GM23338 (cell line): ENCODE data around the gene WNT2B. TPM values are rescaled to one million over a fixed set of nuclear protein-coding genes. Genes with fewer than 3 reads are reported as not detected.
A peak's percentile ranks its signal among the peaks of the same experiment; 100 is the strongest.

Experiments used
- ATAC-seq: fragments of 200-7000 bp; cut with Tn5 transposase; 3 replicates; pipeline ENCODE4 v1.9.1; 2020
- DNase-seq: peaks from one replicate; pipeline ENCODE4 v3.0.0-alpha.2; 2015; ENCODE audit warnings: low spot score
- H2AFZ ChIP-seq: fragments of 200-600 bp; sonication (generic); 2 replicates; pipeline ENCODE4 v1.8.0; 2016; ENCODE audit warnings: antibody characterized with exemption, mild to moderate bottlenecking, moderate library complexity
- H3F3A ChIP-seq: fragments of 200-600 bp; sonication (generic); replicated peaks from 2 replicates; pipeline ENCODE4 v1.8.0; 2017; ENCODE audit warnings: antibody characterized with exemption, mixed run types, low read depth
- H3K27ac ChIP-seq: fragments of 200-600 bp; sonication (generic); 2 replicates; pipeline ENCODE4 v1.6.1; 2016; ENCODE audit warnings: low read depth
- H3K27me3 ChIP-seq: fragments of 200-600 bp; sonication (generic); 2 replicates; pipeline ENCODE4 v1.8.0; 2016; ENCODE audit warnings: mild to moderate bottlenecking, mixed run types, moderate library complexity; ENCODE audit not compliant: insufficient read depth
- H3K36me3 ChIP-seq: fragments of 200-600 bp; sonication (generic); 2 replicates; pipeline ENCODE4 v1.8.0; 2016; ENCODE audit warnings: mild to moderate bottlenecking; ENCODE audit not compliant: insufficient read depth
- H3K4me1 ChIP-seq: fragments of 200-600 bp; sonication (generic); 2 replicates; pipeline ENCODE4 v1.8.0; 2016; ENCODE audit warnings: mild to moderate bottlenecking, moderate library complexity; ENCODE audit not compliant: insufficient read depth
- H3K4me2 ChIP-seq: fragments of 200-600 bp; sonication (generic); 2 replicates; pipeline ENCODE4 v1.7.1; 2017; ENCODE audit warnings: mixed run types
- H3K4me3 ChIP-seq: fragments of 200-600 bp; sonication (generic); 2 replicates; pipeline ENCODE4 v1.6.1; 2016; ENCODE audit warnings: mixed run types
- H3K79me2 ChIP-seq: fragments of 200-600 bp; sonication (generic); replicated peaks from 2 replicates; pipeline ENCODE4 v1.8.0; 2017; ENCODE audit warnings: mild to moderate bottlenecking; ENCODE audit not compliant: insufficient read depth
- H3K9me2 ChIP-seq: fragments of 200-600 bp; sonication (generic); 2 replicates; pipeline ENCODE4 v1.8.0; 2017; ENCODE audit not compliant: insufficient read depth
- H4K20me1 ChIP-seq: fragments of 200-600 bp; sonication (generic); replicated peaks from 2 replicates; pipeline ENCODE4 v1.8.0; 2017; ENCODE audit warnings: mild to moderate bottlenecking; ENCODE audit not compliant: insufficient read depth
- H3K27ac Mint-ChIP-seq: 2 replicates; pipeline ENCODE4 v1.8.0; 2020; ENCODE audit warnings: inconsistent platforms, mild to moderate bottlenecking, moderate library complexity, mixed read lengths
- H3K27me3 Mint-ChIP-seq: 3 replicates; pipeline ENCODE4 v1.8.0; 2022; ENCODE audit warnings: low read depth, mild to moderate bottlenecking, moderate library complexity, mixed read lengths, inconsistent platforms; ENCODE audit not compliant: insufficient read depth, poor library complexity
- H3K36me3 Mint-ChIP-seq: 3 replicates; pipeline ENCODE4 v1.8.0; 2021; ENCODE audit warnings: low read depth, mild to moderate bottlenecking, inconsistent platforms, moderate library complexity, mixed read lengths
- H3K4me1 Mint-ChIP-seq: 3 replicates; pipeline ENCODE4 v1.8.0; 2020; ENCODE audit warnings: mild to moderate bottlenecking, inconsistent platforms, mixed read lengths
- H3K4me3 Mint-ChIP-seq: 3 replicates; pipeline ENCODE4 v1.8.0; 2021; ENCODE audit warnings: moderate library complexity, mild to moderate bottlenecking, inconsistent platforms, mixed read lengths
- H3K9me3 Mint-ChIP-seq: 3 replicates; pipeline ENCODE4 v1.8.0; 2020; ENCODE audit warnings: moderate library complexity, mild to moderate bottlenecking, inconsistent platforms, mixed read lengths
- CREB1 ChIP-seq: fragments of 250-450 bp; sonication (Bioruptor Pico); IDR thresholded peaks from 2 replicates; pipeline ENCODE4 v1.5.0; 2020; ENCODE audit warnings: low read depth, mild to moderate bottlenecking, moderate library complexity
- EZH2 ChIP-seq: fragments of 200-600 bp; sonication (generic); IDR thresholded peaks from one replicate; pipeline ENCODE4 v1.8.0; 2017; ENCODE audit warnings: antibody characterized with exemption, mild to moderate bottlenecking, low read depth; ENCODE audit not compliant: unreplicated experiment
- EZH2phosphoT487 ChIP-seq: fragments of 200-600 bp; sonication (generic); IDR thresholded peaks from one replicate; pipeline ENCODE4 v1.8.1; 2018; ENCODE audit warnings: antibody characterized with exemption; ENCODE audit not compliant: unreplicated experiment
- JUNB ChIP-seq: IDR thresholded peaks from one replicate; pipeline ENCODE4 v1.6.1; 2016; ENCODE audit warnings: antibody characterized with exemption; ENCODE audit not compliant: unreplicated experiment
- NANOG ChIP-seq: IDR thresholded peaks from 2 replicates; pipeline ENCODE4 v1.6.1; 2016; ENCODE audit warnings: antibody characterized with exemption, borderline replicate concordance
- POLR2AphosphoS5 ChIP-seq: IDR thresholded peaks from 2 replicates; pipeline ENCODE4 v1.6.1; 2016; ENCODE audit warnings: antibody characterized with exemption, low read depth
- STAT1 ChIP-seq: IDR thresholded peaks from one replicate; pipeline ENCODE4 v1.6.1; 2016; ENCODE audit warnings: antibody characterized with exemption; ENCODE audit not compliant: unreplicated experiment
- ZNF114 ChIP-seq: fragments of 250-450 bp; sonication (Bioruptor Pico); IDR thresholded peaks from 2 replicates; pipeline ENCODE4 v1.5.0; 2020; ENCODE audit warnings: mild to moderate bottlenecking, moderate library complexity
- ZNF331 ChIP-seq: fragments of 250-450 bp; sonication (Bioruptor Pico); IDR thresholded peaks from 2 replicates; pipeline ENCODE4 v1.5.0; 2020; ENCODE audit warnings: low read depth, mild to moderate bottlenecking, moderate library complexity
- polyA plus RNA-seq: library from polyadenylated mRNA; unstranded; fragments of >200 nt; fragmentation: Nextera tagmentation; extraction: Ambion mirVana; gene quantifications from 2 replicates; pipeline ENCODE4 v1.2.1, GENCODE V29; 2016
- total RNA-seq: library from RNA; depleted of rRNA; stranded (reverse); fragments of >200 nt; shearing (Covaris generic); gene quantifications from 2 replicates; pipeline ENCODE4 v1.2.3, GENCODE V29; 2014
- TF ChIP-seq, protein P1 (sequence below): IDR thresholded peaks from one replicate; pipeline ENCODE4 v1.6.1; 2018; ENCODE audit warnings: antibody characterized with exemption; ENCODE audit not compliant: unreplicated experiment
- TF ChIP-seq, protein P2 (sequence below): fragments of 250-450 bp; sonication (Bioruptor Pico); IDR thresholded peaks from 2 replicates; pipeline ENCODE4 v1.5.0; 2020; ENCODE audit warnings: mild to moderate bottlenecking, moderate library complexity
- TF ChIP-seq, protein P3 (sequence below), 2 experiments: fragments of 200-600 bp in 1 of 2; sonication (generic) in 1 of 2; conservative IDR thresholded peaks; 2 replicates each; pipeline versions ENCODE4 v1.5.1 to v1.6.1; 2016 to 2017; ENCODE audit warnings: antibody characterized with exemption in 2 of 2, low read depth in 2 of 2, mild to moderate bottlenecking in 2 of 2, moderate library complexity in 1 of 2
- TF ChIP-seq, protein P4 (sequence below): IDR thresholded peaks from 2 replicates; pipeline ENCODE4 v1.6.1; 2016; ENCODE audit warnings: antibody characterized with exemption

The WNT2B gene
- total and polyA plus RNA-seq, 2 experiments from 2014 or later: 0.50 to 0.90 TPM

DNA sequence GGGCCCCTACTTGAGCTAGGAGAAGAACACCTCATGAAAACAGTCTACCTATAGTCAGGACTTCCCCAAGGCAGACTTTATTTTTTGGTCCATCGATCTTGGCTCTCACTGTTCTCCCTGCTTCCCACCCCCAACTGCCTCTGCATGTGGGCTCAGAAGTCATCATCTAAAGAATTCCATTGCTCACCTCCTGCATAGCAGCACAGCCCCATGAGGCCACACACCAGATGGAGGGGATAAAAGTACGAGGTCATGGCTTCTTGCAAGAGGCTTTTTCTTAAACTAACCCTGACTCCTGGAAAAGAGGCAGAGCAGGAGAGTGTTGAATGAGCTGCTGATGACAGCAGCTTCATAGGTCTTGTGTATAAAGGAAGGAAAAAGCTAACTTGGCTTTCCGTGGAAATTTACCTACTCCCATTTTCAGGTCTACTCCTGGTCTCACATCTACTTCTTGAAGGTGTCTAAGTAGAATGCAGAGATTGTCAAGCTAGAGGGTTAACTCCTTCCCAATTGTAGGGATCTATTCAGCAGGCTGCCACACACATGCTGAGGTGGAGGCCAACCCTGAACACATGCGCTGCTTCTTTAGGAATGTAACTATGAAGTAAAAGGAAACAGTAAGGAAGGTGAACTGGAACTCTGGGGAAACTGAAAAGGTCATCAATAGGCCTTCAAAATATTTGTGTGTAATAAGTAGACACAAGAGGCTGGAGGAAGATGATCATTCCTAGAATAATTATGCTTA, 18.7 kb downstream of the WNT2B start:
- Histone ChIP-seq H3K4me1 (peaks cover 26% of the 10 kb centered on the region), H3K4me3 (no peak overlapping the region), H3K9me2 (no peaks in the 10 kb centered on the region; the same call in 1 of the 2 replicates), H2AFZ (no peak overlapping the region), H3K79me2 (no peaks in the 10 kb centered on the region), H3K36me3 (no peaks in the 10 kb centered on the region), H3K27me3 (no peaks in the 10 kb centered on the region), H3F3A (no peaks in the 10 kb centered on the region), H4K20me1 (peaks cover 8% of the 10 kb centered on the region; the same call in 1 of the 2 replicates), H3K27ac (no peak overlapping the region), H3K4me2 (no peak overlapping the region; the same call in 1 of the 2 replicates)
- peak; percentile 33 for ATAC-seq
- DNase-seq: peak; percentile 32
- H3K36me3 Mint-ChIP-seq: no peaks in the 10 kb centered on the region
- H3K27ac Mint-ChIP-seq: no peak overlapping the region
- TF ChIP-seq, protein P1, sequence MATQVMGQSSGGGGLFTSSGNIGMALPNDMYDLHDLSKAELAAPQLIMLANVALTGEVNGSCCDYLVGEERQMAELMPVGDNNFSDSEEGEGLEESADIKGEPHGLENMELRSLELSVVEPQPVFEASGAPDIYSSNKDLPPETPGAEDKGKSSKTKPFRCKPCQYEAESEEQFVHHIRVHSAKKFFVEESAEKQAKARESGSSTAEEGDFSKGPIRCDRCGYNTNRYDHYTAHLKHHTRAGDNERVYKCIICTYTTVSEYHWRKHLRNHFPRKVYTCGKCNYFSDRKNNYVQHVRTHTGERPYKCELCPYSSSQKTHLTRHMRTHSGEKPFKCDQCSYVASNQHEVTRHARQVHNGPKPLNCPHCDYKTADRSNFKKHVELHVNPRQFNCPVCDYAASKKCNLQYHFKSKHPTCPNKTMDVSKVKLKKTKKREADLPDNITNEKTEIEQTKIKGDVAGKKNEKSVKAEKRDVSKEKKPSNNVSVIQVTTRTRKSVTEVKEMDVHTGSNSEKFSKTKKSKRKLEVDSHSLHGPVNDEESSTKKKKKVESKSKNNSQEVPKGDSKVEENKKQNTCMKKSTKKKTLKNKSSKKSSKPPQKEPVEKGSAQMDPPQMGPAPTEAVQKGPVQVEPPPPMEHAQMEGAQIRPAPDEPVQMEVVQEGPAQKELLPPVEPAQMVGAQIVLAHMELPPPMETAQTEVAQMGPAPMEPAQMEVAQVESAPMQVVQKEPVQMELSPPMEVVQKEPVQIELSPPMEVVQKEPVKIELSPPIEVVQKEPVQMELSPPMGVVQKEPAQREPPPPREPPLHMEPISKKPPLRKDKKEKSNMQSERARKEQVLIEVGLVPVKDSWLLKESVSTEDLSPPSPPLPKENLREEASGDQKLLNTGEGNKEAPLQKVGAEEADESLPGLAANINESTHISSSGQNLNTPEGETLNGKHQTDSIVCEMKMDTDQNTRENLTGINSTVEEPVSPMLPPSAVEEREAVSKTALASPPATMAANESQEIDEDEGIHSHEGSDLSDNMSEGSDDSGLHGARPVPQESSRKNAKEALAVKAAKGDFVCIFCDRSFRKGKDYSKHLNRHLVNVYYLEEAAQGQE: no peak
- no peak for TF ChIP-seq POLR2AphosphoS5
- TF ChIP-seq EZH2: no peak
- no peak for TF ChIP-seq STAT1
- TF ChIP-seq EZH2phosphoT487: no peak
- TF ChIP-seq, protein P2, sequence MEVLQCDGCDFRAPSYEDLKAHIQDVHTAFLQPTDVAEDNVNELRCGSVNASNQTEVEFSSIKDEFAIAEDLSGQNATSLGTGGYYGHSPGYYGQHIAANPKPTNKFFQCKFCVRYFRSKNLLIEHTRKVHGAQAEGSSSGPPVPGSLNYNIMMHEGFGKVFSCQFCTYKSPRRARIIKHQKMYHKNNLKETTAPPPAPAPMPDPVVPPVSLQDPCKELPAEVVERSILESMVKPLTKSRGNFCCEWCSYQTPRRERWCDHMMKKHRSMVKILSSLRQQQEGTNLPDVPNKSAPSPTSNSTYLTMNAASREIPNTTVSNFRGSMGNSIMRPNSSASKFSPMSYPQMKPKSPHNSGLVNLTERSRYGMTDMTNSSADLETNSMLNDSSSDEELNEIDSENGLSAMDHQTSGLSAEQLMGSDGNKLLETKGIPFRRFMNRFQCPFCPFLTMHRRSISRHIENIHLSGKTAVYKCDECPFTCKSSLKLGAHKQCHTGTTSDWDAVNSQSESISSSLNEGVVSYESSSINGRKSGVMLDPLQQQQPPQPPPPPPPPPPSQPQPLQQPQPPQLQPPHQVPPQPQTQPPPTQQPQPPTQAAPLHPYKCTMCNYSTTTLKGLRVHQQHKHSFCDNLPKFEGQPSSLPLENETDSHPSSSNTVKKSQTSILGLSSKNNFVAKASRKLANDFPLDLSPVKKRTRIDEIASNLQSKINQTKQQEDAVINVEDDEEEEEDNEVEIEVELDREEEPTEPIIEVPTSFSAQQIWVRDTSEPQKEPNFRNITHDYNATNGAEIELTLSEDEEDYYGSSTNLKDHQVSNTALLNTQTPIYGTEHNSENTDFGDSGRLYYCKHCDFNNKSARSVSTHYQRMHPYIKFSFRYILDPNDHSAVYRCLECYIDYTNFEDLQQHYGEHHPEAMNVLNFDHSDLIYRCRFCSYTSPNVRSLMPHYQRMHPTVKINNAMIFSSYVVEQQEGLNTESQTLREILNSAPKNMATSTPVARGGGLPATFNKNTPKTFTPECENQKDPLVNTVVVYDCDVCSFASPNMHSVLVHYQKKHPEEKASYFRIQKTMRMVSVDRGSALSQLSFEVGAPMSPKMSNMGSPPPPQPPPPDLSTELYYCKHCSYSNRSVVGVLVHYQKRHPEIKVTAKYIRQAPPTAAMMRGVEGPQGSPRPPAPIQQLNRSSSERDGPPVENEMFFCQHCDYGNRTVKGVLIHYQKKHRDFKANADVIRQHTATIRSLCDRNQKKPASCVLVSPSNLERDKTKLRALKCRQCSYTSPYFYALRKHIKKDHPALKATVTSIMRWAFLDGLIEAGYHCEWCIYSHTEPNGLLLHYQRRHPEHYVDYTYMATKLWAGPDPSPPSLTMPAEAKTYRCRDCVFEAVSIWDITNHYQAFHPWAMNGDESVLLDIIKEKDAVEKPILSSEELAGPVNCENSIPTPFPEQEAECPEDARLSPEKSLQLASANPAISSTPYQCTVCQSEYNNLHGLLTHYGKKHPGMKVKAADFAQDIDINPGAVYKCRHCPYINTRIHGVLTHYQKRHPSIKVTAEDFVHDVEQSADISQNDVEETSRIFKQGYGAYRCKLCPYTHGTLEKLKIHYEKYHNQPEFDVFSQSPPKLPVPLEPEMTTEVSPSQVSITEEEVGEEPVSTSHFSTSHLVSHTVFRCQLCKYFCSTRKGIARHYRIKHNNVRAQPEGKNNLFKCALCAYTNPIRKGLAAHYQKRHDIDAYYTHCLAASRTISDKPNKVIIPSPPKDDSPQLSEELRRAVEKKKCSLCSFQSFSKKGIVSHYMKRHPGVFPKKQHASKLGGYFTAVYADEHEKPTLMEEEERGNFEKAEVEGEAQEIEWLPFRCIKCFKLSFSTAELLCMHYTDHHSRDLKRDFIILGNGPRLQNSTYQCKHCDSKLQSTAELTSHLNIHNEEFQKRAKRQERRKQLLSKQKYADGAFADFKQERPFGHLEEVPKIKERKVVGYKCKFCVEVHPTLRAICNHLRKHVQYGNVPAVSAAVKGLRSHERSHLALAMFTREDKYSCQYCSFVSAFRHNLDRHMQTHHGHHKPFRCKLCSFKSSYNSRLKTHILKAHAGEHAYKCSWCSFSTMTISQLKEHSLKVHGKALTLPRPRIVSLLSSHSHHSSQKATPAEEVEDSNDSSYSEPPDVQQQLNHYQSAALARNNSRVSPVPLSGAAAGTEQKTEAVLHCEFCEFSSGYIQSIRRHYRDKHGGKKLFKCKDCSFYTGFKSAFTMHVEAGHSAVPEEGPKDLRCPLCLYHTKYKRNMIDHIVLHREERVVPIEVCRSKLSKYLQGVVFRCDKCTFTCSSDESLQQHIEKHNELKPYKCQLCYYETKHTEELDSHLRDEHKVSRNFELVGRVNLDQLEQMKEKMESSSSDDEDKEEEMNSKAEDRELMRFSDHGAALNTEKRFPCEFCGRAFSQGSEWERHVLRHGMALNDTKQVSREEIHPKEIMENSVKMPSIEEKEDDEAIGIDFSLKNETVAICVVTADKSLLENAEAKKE: no peak
- TF ChIP-seq, protein P3, sequence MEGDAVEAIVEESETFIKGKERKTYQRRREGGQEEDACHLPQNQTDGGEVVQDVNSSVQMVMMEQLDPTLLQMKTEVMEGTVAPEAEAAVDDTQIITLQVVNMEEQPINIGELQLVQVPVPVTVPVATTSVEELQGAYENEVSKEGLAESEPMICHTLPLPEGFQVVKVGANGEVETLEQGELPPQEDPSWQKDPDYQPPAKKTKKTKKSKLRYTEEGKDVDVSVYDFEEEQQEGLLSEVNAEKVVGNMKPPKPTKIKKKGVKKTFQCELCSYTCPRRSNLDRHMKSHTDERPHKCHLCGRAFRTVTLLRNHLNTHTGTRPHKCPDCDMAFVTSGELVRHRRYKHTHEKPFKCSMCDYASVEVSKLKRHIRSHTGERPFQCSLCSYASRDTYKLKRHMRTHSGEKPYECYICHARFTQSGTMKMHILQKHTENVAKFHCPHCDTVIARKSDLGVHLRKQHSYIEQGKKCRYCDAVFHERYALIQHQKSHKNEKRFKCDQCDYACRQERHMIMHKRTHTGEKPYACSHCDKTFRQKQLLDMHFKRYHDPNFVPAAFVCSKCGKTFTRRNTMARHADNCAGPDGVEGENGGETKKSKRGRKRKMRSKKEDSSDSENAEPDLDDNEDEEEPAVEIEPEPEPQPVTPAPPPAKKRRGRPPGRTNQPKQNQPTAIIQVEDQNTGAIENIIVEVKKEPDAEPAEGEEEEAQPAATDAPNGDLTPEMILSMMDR (conservative IDR thresholded peaks at IDR 0.05; ENCODE audit: low read depth in 2 of 2): no peak
- TF ChIP-seq ZNF331 (CRISPR knock-in tag): no peak
- no peak for TF ChIP-seq JUNB
- TF ChIP-seq, protein P4, sequence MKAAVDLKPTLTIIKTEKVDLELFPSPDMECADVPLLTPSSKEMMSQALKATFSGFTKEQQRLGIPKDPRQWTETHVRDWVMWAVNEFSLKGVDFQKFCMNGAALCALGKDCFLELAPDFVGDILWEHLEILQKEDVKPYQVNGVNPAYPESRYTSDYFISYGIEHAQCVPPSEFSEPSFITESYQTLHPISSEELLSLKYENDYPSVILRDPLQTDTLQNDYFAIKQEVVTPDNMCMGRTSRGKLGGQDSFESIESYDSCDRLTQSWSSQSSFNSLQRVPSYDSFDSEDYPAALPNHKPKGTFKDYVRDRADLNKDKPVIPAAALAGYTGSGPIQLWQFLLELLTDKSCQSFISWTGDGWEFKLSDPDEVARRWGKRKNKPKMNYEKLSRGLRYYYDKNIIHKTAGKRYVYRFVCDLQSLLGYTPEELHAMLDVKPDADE: no peak
- TF ChIP-seq NANOG: no peak
- TF ChIP-seq ZNF114 (CRISPR knock-in tag): no peak
- TF ChIP-seq CREB1: no peak
- H3K9me3 Mint-ChIP-seq: no peaks in the 10 kb centered on the region
- H3K4me3 Mint-ChIP-seq: no peak overlapping the region
- H3K4me1 Mint-ChIP-seq: peaks cover 28% of the 10 kb centered on the region
- peaks cover 2% of the 10 kb centered on the region for H3K27me3 Mint-ChIP-seq
